HEK293 (cell line): ENCODE data around the gene SSTR3.
A peak's percentile ranks its signal among the peaks of the same experiment; 100 is the strongest.

ENCODE experiments used
- CTCF ChIA-PET: fragments of 350-600 bp; formaldehyde crosslinking; extraction: SDS; loops from one replicate; lab custom pipeline; 2021; ENCODE audit warnings: antibody characterized with exemption; lab: Yijun Ruan, JAX
- POLR2A ChIA-PET: fragments of 300-600 bp; formaldehyde crosslinking; extraction: SDS; loops from one replicate; lab custom pipeline; 2020; ENCODE audit warnings: antibody characterized with exemption, inconsistent platforms; lab: Yijun Ruan, JAX
- H3K27ac ChIP-seq: fragments of 200-500 bp; sonication (Bioruptor generic); 2 replicates; pipeline ENCODE4 v1.5.1; 2014; ENCODE audit warnings: low read depth, low read length, control low read depth, inconsistent platforms; ENCODE audit errors: extremely low read depth
- H3K36me3 ChIP-seq, 2 experiments: fragments of 200-500 bp in 1 of 2; sonication (Bioruptor generic) in 1 of 2; 1 replicate in 1 of 2; 2 replicates in 1 of 2; pipeline ENCODE4 v1.5.1; 2014 to 2017; ENCODE audit warnings: inconsistent platforms in 2 of 2, low read length in 2 of 2; ENCODE audit not compliant: control insufficient read depth in 2 of 2, insufficient read depth in 1 of 2
- H3K4me1 ChIP-seq: fragments of 200-500 bp; sonication (Bioruptor generic); 2 replicates; pipeline ENCODE4 v1.5.1; 2014; ENCODE audit warnings: mild to moderate bottlenecking, low read length, inconsistent platforms; ENCODE audit not compliant: control insufficient read depth, insufficient read depth
- H3K4me3 ChIP-seq: 2 replicates; pipeline ENCODE4 v1.5.1; 2011; ENCODE audit warnings: low read depth, mild to moderate bottlenecking, control low read depth, low read length, moderate library complexity
- H3K9me3 ChIP-seq: fragments of 200-500 bp; sonication (Bioruptor generic); 2 replicates; pipeline ENCODE4 v1.5.1; 2014; ENCODE audit warnings: low read depth, low read length, inconsistent platforms; ENCODE audit not compliant: control insufficient read depth, insufficient read depth
- AEBP2 ChIP-seq: fragments of 450-650 bp; formaldehyde crosslinking; IDR thresholded peaks from 2 replicates; pipeline ENCODE4 v1.5.1; 2016; ENCODE audit warnings: missing biosample characterization, missing genetic modification characterization, borderline replicate concordance
- GLI2 ChIP-seq: fragments of 450-650 bp; formaldehyde crosslinking; IDR thresholded peaks from 2 replicates; pipeline ENCODE4; 2017; ENCODE audit warnings: missing biosample characterization, missing genetic modification characterization, low read depth, borderline replicate concordance
- KLF7 ChIP-seq: fragments of 450-650 bp; formaldehyde crosslinking; IDR thresholded peaks from 2 replicates; pipeline ENCODE4 v1.5.1; 2016; ENCODE audit warnings: missing biosample characterization, missing genetic modification characterization, borderline replicate concordance
- MEIS1 ChIP-seq: sonication (generic); formaldehyde crosslinking; IDR thresholded peaks from 2 replicates; pipeline ENCODE4 v1.8.1; 2022; ENCODE audit warnings: missing genetic modification reagents, mild to moderate bottlenecking, borderline replicate concordance
- MYNN ChIP-seq: fragments of 450-650 bp; formaldehyde crosslinking; IDR thresholded peaks from 2 replicates; pipeline ENCODE4 v1.5.1; 2016; ENCODE audit warnings: missing biosample characterization, missing genetic modification characterization, borderline replicate concordance
- TSHZ1 ChIP-seq: fragments of 450-650 bp; formaldehyde crosslinking; IDR thresholded peaks from 2 replicates; pipeline ENCODE4 v1.5.1; 2016; ENCODE audit warnings: missing biosample characterization, missing genetic modification characterization, borderline replicate concordance
- ZBTB17 ChIP-seq: fragments of 450-650 bp; formaldehyde crosslinking; IDR thresholded peaks from 2 replicates; pipeline ENCODE4 v1.5.1; 2016; ENCODE audit warnings: missing biosample characterization, missing genetic modification characterization
- ZEB2 ChIP-seq: fragments of 450-650 bp; formaldehyde crosslinking; IDR thresholded peaks from 2 replicates; pipeline ENCODE4 v1.5.1; 2016; ENCODE audit warnings: missing biosample characterization, missing genetic modification characterization
- ZNF114 ChIP-seq: fragments of 450-650 bp; formaldehyde crosslinking; IDR thresholded peaks from 2 replicates; pipeline ENCODE4 v1.5.0; 2017; ENCODE audit warnings: missing biosample characterization, missing genetic modification characterization
- ZNF155 ChIP-seq: fragments of 450-650 bp; formaldehyde crosslinking; IDR thresholded peaks from 2 replicates; pipeline ENCODE4 v1.5.1; 2016; ENCODE audit warnings: missing biosample characterization, missing genetic modification characterization
- ZNF18 ChIP-seq: fragments of 450-650 bp; formaldehyde crosslinking; IDR thresholded peaks from 2 replicates; pipeline ENCODE4 v1.5.1; 2016; ENCODE audit warnings: missing biosample characterization, missing genetic modification characterization
- ZNF501 ChIP-seq: fragments of 450-650 bp; formaldehyde crosslinking; IDR thresholded peaks from 2 replicates; pipeline ENCODE4 v1.5.1; 2016; ENCODE audit warnings: missing biosample characterization, missing genetic modification characterization
- ZNF513 ChIP-seq: fragments of 450-650 bp; IDR thresholded peaks from 2 replicates; pipeline ENCODE4 v1.5.1; 2018; ENCODE audit warnings: missing biosample characterization, missing genetic modification characterization
- ZNF529 ChIP-seq: fragments of 450-650 bp; formaldehyde crosslinking; IDR thresholded peaks from 2 replicates; pipeline ENCODE4 v1.5.1; 2017; ENCODE audit warnings: missing genetic modification characterization, missing biosample characterization; ENCODE audit not compliant: insufficient replicate concordance
- ZNF580 ChIP-seq: fragments of 450-650 bp; formaldehyde crosslinking; IDR thresholded peaks from 2 replicates; pipeline ENCODE4 v1.5.1; 2016; ENCODE audit warnings: missing biosample characterization, missing genetic modification characterization
- ZNF610 ChIP-seq: fragments of 450-650 bp; formaldehyde crosslinking; IDR thresholded peaks from 2 replicates; pipeline ENCODE4 v1.5.1; 2016; ENCODE audit warnings: missing biosample characterization, missing genetic modification characterization, borderline replicate concordance
- ZNF660 ChIP-seq: fragments of 450-650 bp; IDR thresholded peaks from 2 replicates; pipeline ENCODE4 v1.5.1; 2018; ENCODE audit warnings: missing biosample characterization, mild to moderate bottlenecking, missing genetic modification characterization
- ZNF692 ChIP-seq: fragments of 450-650 bp; formaldehyde crosslinking; IDR thresholded peaks from 2 replicates; pipeline ENCODE4 v1.5.1; 2016; ENCODE audit warnings: missing biosample characterization, missing genetic modification characterization
- ZNF76 ChIP-seq: fragments of 450-650 bp; formaldehyde crosslinking; IDR thresholded peaks from 2 replicates; pipeline ENCODE4; 2016; ENCODE audit warnings: low read depth, missing biosample characterization, missing genetic modification characterization, borderline replicate concordance
- ZNF843 ChIP-seq: fragments of 450-650 bp; formaldehyde crosslinking; IDR thresholded peaks from 2 replicates; pipeline ENCODE4 v1.5.1; 2016; ENCODE audit warnings: missing biosample characterization, missing genetic modification characterization
- ZSCAN18 ChIP-seq: fragments of 450-650 bp; formaldehyde crosslinking; IDR thresholded peaks from 2 replicates; pipeline ENCODE4 v1.5.1; 2016; ENCODE audit warnings: missing biosample characterization, missing genetic modification characterization

SSTR3 gene

GRCh38 chr22:37194750-37195149, 17.5 kb downstream of the SSTR3 start (continued):
- TF ChIP-seq ZNF513 (tag by site-specific recombination): no peak
- no peak for TF ChIP-seq KLF7 (tag by site-specific recombination)
- no peak for TF ChIP-seq AEBP2 (tag by site-specific recombination)
- no peak for TF ChIP-seq GLI2
- TF ChIP-seq ZNF529 (tag by site-specific recombination): no peak

GRCh38 chr22:37193629-37194191, 18.6 kb downstream of the SSTR3 start:
- CTCF ChIA-PET: interaction anchor here (0.6 to 1.7 kb wide), 4 partner anchors 16 to 247 kb away, joined by 3 to 5 read pairs (median 4); no protein-coding TSS in a partner anchor
- no peak for TF ChIP-seq MEIS1 (CRISPR knock-in tag)
- peak; percentile 68; the same call in 1 of the 2 replicates for TF ChIP-seq ZEB2 (tag by site-specific recombination)
- peak; percentile 62 for TF ChIP-seq ZNF580 (tag by site-specific recombination)
- TF ChIP-seq ZBTB17: peak; percentile 70
- 0 out of 2 replicates have a peak, but pooled peaks have one; percentile 13 for TF ChIP-seq ZSCAN18 (tag by site-specific recombination)
- TF ChIP-seq ZNF155: no peak
- TF ChIP-seq ZNF692 (tag by site-specific recombination): no peak
- TF ChIP-seq MYNN (tag by site-specific recombination): peak; percentile 28; the same call in 1 of the 2 replicates
- TF ChIP-seq ZNF76 (tag by site-specific recombination): no peak
- TF ChIP-seq ZNF114 (tag by site-specific recombination): no peak
- TF ChIP-seq ZNF18 (tag by site-specific recombination): peak; percentile 89
- no peak for TF ChIP-seq ZNF843
- TF ChIP-seq ZNF660 (tag by site-specific recombination): 0 out of 2 replicates have a peak, but pooled peaks have one; percentile 27
- TF ChIP-seq TSHZ1: no peak
- TF ChIP-seq GLI2: no peak
- 0 out of 2 replicates have a peak, but pooled peaks have one; percentile 32 for TF ChIP-seq ZNF610
- no peak for TF ChIP-seq ZNF501 (tag by site-specific recombination)
- Histone ChIP-seq H3K9me3 (no peaks in the 10 kb centered on the region), H3K27ac (no peak overlapping the region), H3K4me1 (peaks cover 6% of the 10 kb centered on the region; the same call in 1 of the 2 replicates), H3K36me3 (no peaks in the 10 kb centered on the region), H3K4me3 (no peak overlapping the region)
- POLR2A ChIA-PET: no interaction called here
